ENCODE data around the gene MSS51. TPM values are rescaled to one million over a fixed set of nuclear protein-coding genes. Genes with fewer than 3 reads are reported as not detected.
"Not testable (repeated sequence)": the region's sequence is repeated elsewhere in the genome, so short reads cannot be mapped to it uniquely, and the experiment has no call there.

Gene MSS51
- total RNA-seq, 1 experiment from 2014 or later, result 0.41 TPM

DNA sequence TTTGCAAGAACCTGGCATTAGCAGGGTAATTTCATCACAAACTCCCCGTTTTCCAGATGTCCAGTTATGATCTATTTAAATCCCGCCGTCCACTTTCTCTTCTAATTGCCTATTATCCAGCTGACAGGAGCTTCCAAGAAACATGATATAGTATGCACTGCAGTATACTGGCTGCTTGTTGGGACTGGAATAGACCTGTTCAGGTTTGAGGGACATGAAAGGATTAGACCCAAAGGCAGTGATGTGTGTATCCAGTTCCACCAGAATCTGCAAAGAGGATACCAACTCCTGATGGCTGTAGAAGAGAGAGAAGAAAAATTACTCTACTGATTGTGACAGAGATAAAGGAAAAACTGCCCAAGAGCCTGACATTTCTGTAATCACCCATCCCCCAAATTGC is 8.9 kb downstream of the MSS51 start:
- in situ Hi-C loops (cut with HindIII; ENCODE audit: low pct_unique_long_range_greater_than_20kb, low sequenced_read_pairs), result no loop called here
- DNase-seq (ENCODE audit: low read depth), result no peak

DNA sequence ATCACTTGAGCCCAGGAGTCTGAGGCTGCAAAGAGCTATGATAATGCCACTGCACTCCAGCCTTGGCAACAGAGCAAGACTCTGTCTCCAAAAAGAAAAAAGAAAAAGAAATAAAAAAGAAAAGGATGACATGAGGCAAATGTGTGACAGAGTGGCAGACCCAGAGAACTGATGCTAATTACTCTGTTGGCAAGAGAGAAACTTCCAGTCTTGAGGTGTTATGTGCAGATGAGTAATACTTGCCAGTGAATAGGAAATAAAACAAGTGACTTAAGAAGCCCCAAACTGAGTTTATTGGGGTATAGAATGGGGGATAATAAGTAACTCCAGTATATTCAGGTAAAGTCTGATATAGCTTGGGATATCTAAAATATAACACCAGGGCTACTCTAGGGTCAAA is 10.1 kb downstream of the MSS51 start:
- no peak for DNase-seq (ENCODE audit: low read depth)
- in situ Hi-C loops (cut with HindIII; ENCODE audit: low pct_unique_long_range_greater_than_20kb, low sequenced_read_pairs), result no loop called here

DNA sequence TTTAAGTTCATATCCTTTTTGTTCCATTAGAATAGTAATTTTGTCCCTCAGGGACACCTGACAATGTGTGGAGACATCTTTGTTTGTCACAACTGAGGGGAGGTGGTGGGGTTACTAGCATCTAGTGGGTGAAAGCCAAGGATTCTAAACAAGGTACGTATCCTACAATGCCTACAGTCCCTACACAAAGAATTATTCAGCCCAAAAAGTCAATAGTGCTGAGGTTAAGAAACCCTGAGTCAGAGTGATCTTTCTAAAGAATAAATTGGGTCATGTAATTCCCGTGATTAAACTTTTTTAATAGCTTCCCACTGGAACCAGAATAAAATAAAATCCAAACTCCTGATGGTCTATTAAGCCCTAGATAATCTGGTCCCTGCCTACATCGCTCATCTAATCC is 16.8 kb downstream of the MSS51 start:
- no peak for DNase-seq (ENCODE audit: low read depth)
- in situ Hi-C loops (cut with HindIII; ENCODE audit: low pct_unique_long_range_greater_than_20kb, low sequenced_read_pairs), result no loop called here

DNA sequence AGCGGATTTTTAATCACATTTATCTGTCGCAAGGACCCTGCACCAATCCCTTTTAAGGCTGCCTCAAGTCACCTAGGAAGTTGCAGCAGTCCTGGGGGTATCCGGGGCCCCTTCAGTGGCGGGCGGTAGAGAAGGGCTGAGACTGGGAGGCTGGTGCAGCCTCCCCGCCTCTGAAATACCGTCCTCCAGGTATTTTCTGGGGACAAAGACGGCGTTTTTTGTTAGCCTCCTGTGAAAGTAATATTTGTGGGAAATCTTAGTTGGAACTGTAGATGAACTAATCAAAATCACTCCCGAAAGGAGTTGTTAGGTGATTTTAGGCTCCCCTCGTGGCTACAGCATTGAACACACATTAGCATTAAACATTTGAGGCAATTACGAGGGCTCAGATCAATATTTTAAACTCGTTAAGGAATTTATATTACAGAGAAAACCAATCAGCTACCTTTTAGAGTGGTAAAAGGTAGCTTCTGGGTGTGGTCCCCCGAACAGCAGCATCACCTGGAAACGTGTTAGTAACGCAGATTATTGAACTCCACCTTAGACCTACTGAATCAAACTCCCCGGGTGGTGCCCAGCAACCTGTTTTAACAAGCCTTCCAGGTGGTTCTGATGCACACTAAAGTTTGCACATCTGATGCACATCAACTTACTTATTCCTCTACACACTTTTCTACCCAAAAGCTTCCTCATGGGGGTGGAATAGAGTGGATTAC is 19.0 kb downstream of the MSS51 start:
- in situ Hi-C loops (cut with HindIII; ENCODE audit: low pct_unique_long_range_greater_than_20kb, low sequenced_read_pairs), result no loop called here
- no peak for DNase-seq (ENCODE audit: low read depth)

DNA sequence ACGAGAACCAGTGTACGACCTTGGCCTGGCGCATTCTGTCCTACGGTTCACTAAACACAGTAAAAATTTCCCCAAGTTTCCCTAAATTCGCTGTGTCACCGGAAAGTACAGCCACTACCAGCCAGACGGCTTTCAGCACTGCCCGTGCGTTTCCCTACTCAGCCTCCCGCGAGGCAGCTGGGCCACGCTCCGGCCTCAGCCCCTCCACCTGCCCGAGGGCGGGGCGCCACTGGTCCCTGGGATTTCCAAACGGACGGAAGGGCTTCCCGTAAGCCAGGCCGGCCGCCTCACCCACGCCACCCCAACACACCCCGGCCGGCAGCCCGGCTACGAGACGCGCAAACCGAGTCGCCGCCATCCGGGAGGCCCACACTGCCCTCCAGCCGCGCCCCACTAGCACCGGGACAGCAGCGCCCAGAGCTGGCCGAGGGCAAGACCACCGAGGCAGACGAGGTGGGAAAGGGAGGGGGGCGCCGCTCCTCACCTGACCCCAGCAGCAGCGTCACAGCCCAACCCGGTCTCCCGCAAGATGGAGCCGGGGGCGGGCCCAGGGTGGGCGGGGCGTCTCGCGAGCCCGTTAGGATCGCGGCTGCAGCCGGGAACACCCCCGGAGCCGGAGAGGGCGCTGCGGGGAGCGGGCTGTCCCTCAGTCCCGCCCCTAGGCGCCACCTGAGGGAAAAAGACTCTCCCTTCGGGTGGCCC is 19.7 kb downstream of the MSS51 start, which contains the start of gene ANXA7:
TSS of gene ANXA7 (minus strand) at position 531 of the 702 bp plus-strand sequence. CDS start 13,202 bp downstream, outside the sequence.
- DNase-seq (ENCODE audit: low read depth), result peak; percentile 90
- in situ Hi-C loops (cut with HindIII; ENCODE audit: low pct_unique_long_range_greater_than_20kb, low sequenced_read_pairs), result no loop called here

DNA sequence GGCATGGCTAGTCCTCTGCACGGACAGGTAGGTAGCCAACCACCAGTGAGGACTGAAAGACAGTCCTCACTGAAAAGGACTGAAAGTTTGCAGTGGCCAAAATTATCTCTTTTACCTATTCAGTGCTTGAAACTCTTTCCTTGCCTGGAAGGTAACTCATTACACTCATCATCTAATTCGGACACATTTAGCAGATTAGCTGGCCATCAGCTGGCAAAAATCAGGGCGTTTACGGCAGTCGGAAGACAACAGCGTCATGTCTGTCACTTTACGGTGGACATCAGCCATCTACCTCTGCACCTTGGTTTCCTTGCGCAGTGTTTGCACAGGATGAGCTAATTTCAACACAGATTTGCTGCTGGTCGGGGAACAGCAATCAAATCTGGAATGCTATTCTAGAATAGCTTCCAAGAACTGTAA is 20.2 kb downstream of the MSS51 start:
- in situ Hi-C loops (cut with HindIII; ENCODE audit: low pct_unique_long_range_greater_than_20kb, low sequenced_read_pairs), result no loop called here

DNA sequence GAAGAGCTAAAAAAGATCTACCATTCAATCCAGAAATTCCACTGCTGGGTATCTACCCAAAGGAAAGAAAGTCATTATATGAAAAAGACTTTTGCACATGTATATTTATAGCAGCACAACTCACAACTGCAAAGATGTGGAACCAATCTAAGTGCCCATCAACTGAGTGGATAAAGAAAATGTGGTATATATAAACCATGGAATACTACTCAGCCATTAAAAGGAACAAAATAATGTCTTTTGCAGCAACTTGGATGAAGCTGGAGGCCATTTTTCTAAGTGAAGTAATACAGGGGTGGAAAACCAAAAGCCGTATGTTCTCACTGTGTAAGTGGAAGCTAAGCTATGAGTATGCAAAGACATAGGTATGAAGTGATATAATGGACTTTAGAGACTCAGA is 22.5 kb downstream of the MSS51 start:
- no peak for DNase-seq (ENCODE audit: low read depth)
- in situ Hi-C loops (cut with HindIII; ENCODE audit: low pct_unique_long_range_greater_than_20kb, low sequenced_read_pairs), result no loop called here

More for the DNA sequence above, 20.2 kb downstream of the MSS51 start:
- peak; percentile 79 for DNase-seq (ENCODE audit: low read depth)

DNA sequence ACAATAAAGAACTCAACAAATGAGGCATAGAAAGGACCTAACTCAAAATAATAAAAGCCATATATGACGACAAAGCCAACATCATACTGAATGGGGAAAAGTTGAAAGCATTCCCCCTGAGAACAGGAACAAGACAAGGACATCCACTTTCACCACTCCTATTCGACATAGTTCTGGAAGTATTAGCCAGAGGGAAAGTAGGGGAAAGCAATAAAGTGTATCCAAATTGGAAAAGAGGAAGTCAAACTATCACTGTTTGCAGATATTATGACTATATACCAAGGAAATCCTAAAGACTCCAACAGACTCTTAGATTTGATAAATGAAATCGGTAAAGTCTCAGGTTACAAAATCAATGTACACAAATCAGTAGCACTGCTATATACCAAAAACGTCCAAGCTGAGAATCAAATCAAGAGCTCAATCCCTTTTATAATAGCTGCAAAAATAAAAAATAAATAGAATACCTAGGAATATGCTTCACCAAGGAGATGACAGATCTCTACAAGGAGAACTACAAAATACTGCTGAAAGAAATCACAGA is 24.3 kb downstream of the MSS51 start:
- DNase-seq (ENCODE audit: low read depth), result no peak

DNA sequence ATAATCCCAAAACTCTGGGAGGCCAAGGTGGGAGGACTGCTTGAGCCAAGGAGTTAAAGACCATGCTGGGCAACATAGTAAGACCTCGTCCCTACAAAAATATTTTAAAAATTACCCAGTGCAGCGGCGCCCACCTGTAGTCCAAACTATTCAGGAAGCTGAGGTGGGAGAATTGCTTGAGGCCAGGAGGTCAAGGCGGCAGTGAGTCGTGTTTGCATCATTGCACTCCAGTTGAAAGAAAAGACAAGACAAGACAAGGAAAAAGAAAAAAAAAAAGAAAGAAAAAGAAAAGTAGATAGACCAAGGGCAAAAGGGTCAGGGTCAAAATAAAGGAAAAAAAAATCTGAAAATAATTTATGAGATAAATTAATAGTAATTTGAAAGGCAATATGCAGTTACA is 25.3 kb downstream of the MSS51 start:
- in situ Hi-C loops (cut with HindIII; ENCODE audit: low pct_unique_long_range_greater_than_20kb, low sequenced_read_pairs), result no loop called here
- no peak for DNase-seq (ENCODE audit: low read depth)

More for the DNA sequence above, 24.3 kb downstream of the MSS51 start:
- in situ Hi-C loops (cut with HindIII; ENCODE audit: low pct_unique_long_range_greater_than_20kb, low sequenced_read_pairs), result no loop called here

DNA sequence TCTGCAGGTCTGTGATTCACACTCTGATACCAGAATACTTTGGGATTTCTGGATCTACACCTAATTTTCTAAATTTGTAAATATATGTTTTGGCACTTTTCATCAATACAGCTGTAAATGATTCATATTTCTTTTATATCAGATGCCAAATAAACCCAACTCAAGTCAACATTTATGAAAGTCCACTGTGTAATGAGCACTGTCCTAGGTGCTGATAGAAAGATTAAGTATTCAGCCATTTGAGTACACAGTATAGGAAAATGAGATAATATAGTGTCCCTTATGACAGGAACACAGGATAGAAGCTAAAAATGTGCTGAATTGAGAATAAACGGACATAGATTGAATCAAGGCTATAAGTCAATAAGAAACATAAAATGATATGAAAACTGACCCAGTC is 25.9 kb downstream of the MSS51 start:
- in situ Hi-C loops (cut with HindIII; ENCODE audit: low pct_unique_long_range_greater_than_20kb, low sequenced_read_pairs), result no loop called here
- DNase-seq (ENCODE audit: low read depth), result no peak

DNA sequence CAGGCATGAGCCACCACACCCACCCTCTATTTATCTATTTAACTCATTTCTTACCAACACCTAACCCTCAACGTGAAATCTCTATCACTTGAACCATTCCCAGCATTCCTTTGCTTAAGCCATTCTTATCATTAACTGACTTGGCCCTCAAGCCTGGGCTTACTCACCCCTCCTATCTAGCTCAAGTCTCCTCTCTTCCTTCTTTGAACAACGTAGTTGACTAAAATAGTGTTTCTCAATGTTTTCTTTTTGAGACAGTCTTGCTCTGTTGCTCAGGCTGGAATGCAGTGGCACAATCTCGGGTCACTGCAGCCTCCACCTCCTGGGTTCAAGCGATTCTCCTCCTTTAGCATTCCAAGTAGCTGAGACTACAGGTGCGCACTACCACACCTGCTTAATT is 26.5 kb downstream of the MSS51 start:
- DNase-seq (ENCODE audit: low read depth), result peak; percentile 82
- in situ Hi-C loops (cut with HindIII; ENCODE audit: low pct_unique_long_range_greater_than_20kb, low sequenced_read_pairs), result no loop called here

DNA sequence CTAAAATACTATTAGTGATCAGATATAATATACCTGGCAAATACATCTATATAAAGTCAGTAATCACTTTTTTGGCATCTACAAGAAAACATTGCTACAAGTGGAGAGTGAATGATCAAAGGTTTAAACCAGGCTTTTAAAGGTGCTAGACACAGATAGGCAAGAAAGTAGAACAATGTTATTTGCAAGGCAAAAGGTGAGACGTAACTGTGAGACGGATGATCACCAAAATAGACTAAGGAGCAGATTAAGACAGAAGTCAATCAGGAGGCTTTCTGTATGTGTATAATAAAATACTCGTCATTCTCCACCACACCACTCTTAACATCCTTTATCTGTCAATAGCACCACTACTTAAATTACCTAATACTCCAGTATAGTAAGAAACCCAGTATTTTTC is 27.8 kb downstream of the MSS51 start:
- in situ Hi-C loops (cut with HindIII; ENCODE audit: low pct_unique_long_range_greater_than_20kb, low sequenced_read_pairs), result no loop called here
- no peak for DNase-seq (ENCODE audit: low read depth)

DNA sequence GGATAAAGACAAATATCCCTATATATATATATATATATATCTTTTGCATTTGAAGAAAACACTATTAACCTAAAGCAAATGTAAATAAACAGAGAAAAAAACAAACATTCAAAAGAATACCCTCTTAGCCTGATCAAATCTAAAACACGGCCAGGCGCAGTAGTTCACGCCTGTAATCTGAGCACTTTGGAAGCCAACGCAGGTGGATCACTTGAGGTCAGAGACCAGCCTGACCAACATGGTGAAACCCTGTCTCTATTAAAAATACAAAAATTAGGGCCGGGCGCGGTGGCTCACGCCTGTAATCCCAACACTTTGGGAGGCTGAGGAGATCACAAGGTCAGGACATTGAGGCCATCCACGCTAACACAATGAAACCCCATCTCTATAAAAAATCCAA is 28.7 kb downstream of the MSS51 start:
- DNase-seq (ENCODE audit: low read depth), result no peak

DNA sequence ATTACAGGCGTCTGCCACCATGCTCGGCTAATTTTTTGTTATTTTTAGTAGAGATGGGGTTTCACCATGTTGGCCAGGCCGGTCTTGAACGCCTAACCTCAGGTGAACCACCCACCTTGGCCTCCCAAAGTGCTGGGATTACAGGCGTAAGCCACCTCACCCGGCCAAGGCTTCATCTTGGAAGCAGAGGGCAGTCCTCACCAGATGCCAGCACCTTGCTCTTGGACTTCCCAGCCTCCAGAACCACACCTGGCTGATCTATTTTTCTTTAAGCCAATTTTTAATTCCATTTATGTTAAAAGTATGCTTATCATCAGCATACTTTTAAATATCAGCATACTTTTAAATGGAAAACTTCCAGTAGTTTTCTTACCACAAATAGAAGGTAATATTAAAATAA is 31.7 kb downstream of the MSS51 start:
- no peak for DNase-seq (ENCODE audit: low read depth)
- in situ Hi-C loops (cut with HindIII; ENCODE audit: low pct_unique_long_range_greater_than_20kb, low sequenced_read_pairs), result no loop called here

More for the DNA sequence above, 28.7 kb downstream of the MSS51 start:
- in situ Hi-C loops (cut with HindIII; ENCODE audit: low pct_unique_long_range_greater_than_20kb, low sequenced_read_pairs), result no loop called here

DNA sequence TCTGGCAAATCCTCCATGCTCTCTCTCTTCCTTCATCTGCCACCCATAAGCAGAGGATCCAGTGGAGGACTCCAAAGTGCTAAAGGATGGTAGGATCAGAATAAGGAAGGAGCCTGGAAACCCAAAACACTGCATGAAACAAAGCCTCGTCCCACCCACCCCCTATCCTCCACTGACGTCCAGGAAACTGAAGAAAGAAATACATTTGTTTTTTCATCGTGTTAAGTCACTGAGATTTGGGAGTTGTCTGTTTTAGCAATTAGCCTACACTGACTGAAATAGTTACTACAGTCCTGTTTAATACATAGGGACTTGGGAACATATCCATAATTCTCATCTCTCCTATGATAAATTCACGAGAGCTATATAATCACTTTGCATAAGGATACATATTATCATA is 34.3 kb downstream of the MSS51 start:
- in situ Hi-C loops (cut with HindIII; ENCODE audit: low pct_unique_long_range_greater_than_20kb, low sequenced_read_pairs), result no loop called here
- DNase-seq (ENCODE audit: low read depth), result no peak

DNA sequence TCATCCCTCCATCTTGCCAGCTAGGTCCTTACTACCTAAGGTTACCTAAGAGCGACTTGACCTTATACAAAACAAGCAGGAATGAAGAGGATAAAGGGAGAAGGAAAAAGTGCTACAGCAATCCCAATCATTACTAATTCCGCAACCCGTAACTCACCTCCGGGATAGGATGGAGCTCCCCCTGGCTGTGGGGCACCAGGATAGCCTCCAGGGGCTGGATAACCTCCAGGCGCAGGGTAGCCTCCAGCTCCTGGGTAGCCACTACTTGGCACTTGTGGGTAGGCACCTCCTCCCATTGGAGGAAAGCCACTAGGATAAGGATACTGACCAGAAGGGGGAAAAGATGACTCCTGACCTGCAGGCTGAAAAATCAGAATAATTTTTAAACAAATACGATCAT is 35.3 kb downstream of the MSS51 start:
- in situ Hi-C loops (cut with HindIII; ENCODE audit: low pct_unique_long_range_greater_than_20kb, low sequenced_read_pairs), result no loop called here
- no peak for DNase-seq (ENCODE audit: low read depth)

DNA sequence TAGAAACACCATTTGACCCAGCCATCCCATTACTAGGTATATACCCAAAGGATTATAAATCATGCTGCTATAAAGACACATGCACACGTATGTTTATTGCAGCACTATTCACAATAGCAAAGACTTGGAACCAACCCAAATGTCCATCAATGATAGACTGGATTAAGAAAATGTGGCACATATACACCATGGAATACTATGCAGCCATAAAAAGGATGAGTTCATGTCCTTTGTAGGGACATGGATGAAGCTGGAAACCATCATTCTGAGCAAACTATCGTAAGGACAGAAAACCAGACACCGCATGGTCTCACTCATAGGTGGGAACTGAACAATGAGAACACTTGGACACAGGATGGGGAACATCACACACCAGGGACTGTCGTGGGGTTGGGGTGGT is 39.0 kb downstream of the MSS51 start:
- DNase-seq (ENCODE audit: low read depth); in situ Hi-C loops (cut with HindIII; ENCODE audit: low pct_unique_long_range_greater_than_20kb, low sequenced_read_pairs): not testable (repeated sequence)

DNA sequence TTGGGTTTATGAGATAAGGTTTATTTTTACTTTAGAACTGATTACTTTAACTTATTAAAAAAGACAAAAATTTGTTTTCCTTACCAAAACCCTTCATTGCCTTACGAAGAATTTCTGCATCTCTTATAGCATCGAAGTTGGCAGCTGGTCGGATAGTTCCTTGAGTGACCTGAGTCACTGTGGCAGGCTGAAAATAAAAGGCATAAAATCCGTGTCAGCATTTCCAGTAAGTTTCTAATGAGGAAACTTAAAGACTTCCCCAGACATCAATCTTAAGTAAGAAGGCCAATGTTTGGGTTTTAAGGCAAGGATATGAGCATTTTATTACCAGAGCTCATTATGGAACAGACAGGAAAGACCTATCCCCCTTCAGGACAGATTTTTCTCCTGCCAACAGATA is 45.1 kb downstream of the MSS51 start:
- in situ Hi-C loops (cut with HindIII; ENCODE audit: low pct_unique_long_range_greater_than_20kb, low sequenced_read_pairs), result no loop called here
- no peak for DNase-seq (ENCODE audit: low read depth)

DNA sequence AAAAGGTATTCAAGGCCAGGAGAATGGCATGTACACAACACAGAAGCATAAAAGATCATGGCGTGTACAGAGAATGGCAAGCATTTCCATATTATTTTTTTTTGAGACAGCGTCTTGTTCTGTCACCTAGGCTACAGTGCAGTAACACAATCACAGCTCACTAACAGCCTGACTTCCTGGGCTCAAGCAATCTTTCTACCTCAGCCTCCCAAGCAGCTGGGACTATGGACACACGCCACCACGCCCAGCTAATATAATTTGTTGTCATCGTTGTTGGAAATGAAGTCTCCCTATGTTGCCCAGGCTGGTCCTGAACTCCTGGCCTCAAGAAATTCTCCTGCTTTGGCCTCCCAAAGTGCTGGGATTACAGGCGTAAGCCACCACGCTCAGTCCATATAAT is 46.8 kb downstream of the MSS51 start:
- DNase-seq (ENCODE audit: low read depth), result no peak
- in situ Hi-C loops (cut with HindIII; ENCODE audit: low pct_unique_long_range_greater_than_20kb, low sequenced_read_pairs), result no loop called here

Measured in Caki2 (cell line).